GM12878 (cell line): ENCODE results near the gene NDRG4. TPM values are rescaled to one million over a fixed set of nuclear protein-coding genes. Genes with fewer than 3 reads are reported as not detected.

Source experiments
- ATAC-seq: fragments of 200-7000 bp; cut with Tn5 transposase; 3 replicates; pipeline ENCODE4 v1.9.1; 2020; ENCODE audit warnings: mild to moderate bottlenecking, moderate library complexity
- BruUV-seq: library from RNA; stranded (reverse); fragments of 400-500 nt; replicated peaks from 2 replicates; lab custom pipeline; 2021; lab: Mats Ljungman, UMichigan
- CTCF ChIA-PET: fragments of 300-600 bp; sonication (Branson Sonifier 250); formaldehyde crosslinking; extraction: SDS; loops from one replicate; lab custom pipeline; 2021; ENCODE audit warnings: inconsistent platforms; lab: Yijun Ruan, JAX
- POLR2A ChIA-PET: fragments of 350-600 bp; formaldehyde crosslinking; extraction: SDS; loops from one replicate; lab custom pipeline; 2021; ENCODE audit warnings: inconsistent platforms; lab: Charles Lee
- RAD21 ChIA-PET: fragments of 300-600 bp; sonication (Branson Sonifier 250); formaldehyde crosslinking; loops from one replicate; lab custom pipeline; 2023; ENCODE audit warnings: antibody characterized with exemption; ENCODE audit not compliant: unreplicated experiment; lab: Charles Lee
- SMC1A ChIA-PET: fragments of 300-600 bp; sonication (Branson Sonifier 250); formaldehyde crosslinking; loops from one replicate; lab custom pipeline; 2023; ENCODE audit not compliant: unreplicated experiment, uncharacterized antibody; lab: Charles Lee
- DNase-seq: peaks from one replicate; pipeline ENCODE4 v3.0.0-alpha.2; 2011; ENCODE audit warnings: low read depth, low spot score
- FAIRE-seq: peaks from 3 replicates; lab custom pipeline; 2011; peaks lifted over from hg19 to GRCh38; lab: Jason Lieb, UNC
- H2AFZ ChIP-seq: 2 replicates; pipeline ENCODE4 v1.6.0; 2011; ENCODE audit warnings: low read depth, low read length, control low read depth; ENCODE audit not compliant: control insufficient read depth
- H3K27ac ChIP-seq: 2 replicates; pipeline ENCODE4 v1.5.1; 2011; ENCODE audit warnings: control low read depth; ENCODE audit not compliant: control insufficient read depth, insufficient read depth
- H3K27me3 ChIP-seq, 2 experiments: replicated peaks in 1 of 2; 2 replicates each; pipeline versions ENCODE4 v1.6.0 to v1.6.1; 2011; ENCODE audit warnings: low read length in 1 of 2; ENCODE audit not compliant: control insufficient read depth in 2 of 2, insufficient read depth in 2 of 2
- H3K36me3 ChIP-seq, 2 experiments: 2 replicates each; pipeline ENCODE4 v1.5.1; 2011; ENCODE audit warnings: low read length in 1 of 2; ENCODE audit not compliant: control insufficient read depth in 2 of 2, insufficient read depth in 2 of 2
- H3K4me1 ChIP-seq: 2 replicates; pipeline ENCODE4 v1.6.1; 2011; ENCODE audit warnings: mild to moderate bottlenecking, low read length, moderate library complexity, mixed read lengths; ENCODE audit not compliant: control insufficient read depth, insufficient read depth
- H3K4me2 ChIP-seq: 2 replicates; pipeline ENCODE4 v1.6.0; 2011; ENCODE audit warnings: control low read depth; ENCODE audit not compliant: control insufficient read depth, insufficient read depth
- H3K4me3 ChIP-seq: fragments of 200-600 bp; sonication (generic); 2 replicates; pipeline ENCODE4 v1.5.1; 2016
- H3K79me2 ChIP-seq: 2 replicates; pipeline ENCODE4 v1.6.0; 2011; ENCODE audit warnings: low read length; ENCODE audit not compliant: control insufficient read depth, insufficient read depth
- H3K9ac ChIP-seq: 2 replicates; pipeline ENCODE4 v1.8.0; 2011; ENCODE audit warnings: low read length, control low read depth, mixed read lengths; ENCODE audit not compliant: control insufficient read depth, insufficient read depth
- H3K9me3 ChIP-seq: replicated peaks from 3 replicates; pipeline ENCODE4 v1.5.1; 2011; ENCODE audit warnings: mild to moderate bottlenecking, low read length; ENCODE audit not compliant: control insufficient read depth, insufficient read depth
- H4K20me1 ChIP-seq: 2 replicates; pipeline ENCODE4 v1.6.0; 2011; ENCODE audit not compliant: control insufficient read depth, insufficient read depth
- BACH1 ChIP-seq: fragments of 450-650 bp; IDR thresholded peaks from 2 replicates; pipeline ENCODE4 v1.6.1; 2017; ENCODE audit warnings: mild to moderate bottlenecking, borderline replicate concordance
- BCLAF1 ChIP-seq: fragments of 450-650 bp; IDR thresholded peaks from 2 replicates; pipeline ENCODE4 v1.6.1; 2017; ENCODE audit warnings: antibody characterized with exemption, mild to moderate bottlenecking, moderate library complexity
- HDGF ChIP-seq: fragments of 450-650 bp; IDR thresholded peaks from 2 replicates; pipeline ENCODE4 v1.6.1; 2016; ENCODE audit warnings: antibody characterized with exemption
- JUNB ChIP-seq: IDR thresholded peaks from 2 replicates; pipeline ENCODE4 v1.6.1; 2016; ENCODE audit warnings: antibody characterized with exemption, mild to moderate bottlenecking
- KAT2A ChIP-seq: conservative IDR thresholded peaks from 2 replicates; pipeline ENCODE4 v1.6.1; 2011; ENCODE audit warnings: low read depth, low read length; ENCODE audit not compliant: control insufficient read depth
- MXI1 ChIP-seq: fragments of 150-350 bp; IDR thresholded peaks from 2 replicates; pipeline ENCODE4 v1.6.1; 2011; ENCODE audit warnings: low read depth, mild to moderate bottlenecking, inconsistent platforms, low read length, improper control_type of control experiment
- NFXL1 ChIP-seq: fragments of 450-650 bp; IDR thresholded peaks from 2 replicates; pipeline ENCODE4 v1.6.1; 2017; ENCODE audit warnings: antibody characterized with exemption, mild to moderate bottlenecking, borderline replicate concordance
- PBX3 ChIP-seq: IDR thresholded peaks from 2 replicates; pipeline ENCODE4 v1.6.1; 2011; ENCODE audit warnings: mild to moderate bottlenecking, low read depth, low read length, moderate library complexity; ENCODE audit not compliant: insufficient replicate concordance
- STAT1 ChIP-seq: fragments of 450-650 bp; conservative IDR thresholded peaks from 2 replicates; pipeline ENCODE4 v1.6.1; 2014; ENCODE audit warnings: antibody characterized with exemption, mild to moderate bottlenecking
- TCF12 ChIP-seq: IDR thresholded peaks from 2 replicates; pipeline ENCODE4 v1.6.1; 2011; ENCODE audit warnings: low read depth, mild to moderate bottlenecking, low read length
- TCF3 ChIP-seq: IDR thresholded peaks from 2 replicates; pipeline ENCODE4 v1.6.1; 2012; ENCODE audit warnings: low read depth, mild to moderate bottlenecking, low read length, borderline replicate concordance; ENCODE audit not compliant: insufficient read depth
- ZBTB33 ChIP-seq: fragments of 450-650 bp; IDR thresholded peaks from 2 replicates; pipeline ENCODE4 v1.6.1; 2017; ENCODE audit warnings: mild to moderate bottlenecking
- ZBTB40 ChIP-seq: fragments of 450-650 bp; IDR thresholded peaks from 2 replicates; pipeline ENCODE4 v1.6.1; 2016; ENCODE audit warnings: mild to moderate bottlenecking, moderate library complexity, borderline replicate concordance
- WGBS: methylation state at CpG from one replicate; pipeline ENCODE4 v1.1.6; 2016; ENCODE audit warnings: low lambda C conversion rate; ENCODE audit not compliant: insufficient replicate concordance, insufficient coverage; ENCODE audit errors: missing lambda C conversion rate; 5-methylcytosine and 5-hydroxymethylcytosine counted together
- in situ Hi-C: fragments of 300-500 bp; cut with MboI; formaldehyde crosslinking; loops from 9 replicates; pipeline ENCODE4 v1.14.3; 2018; ENCODE audit warnings: mixed read lengths
- intact Hi-C: fragments of 100-400 bp; cut with micrococcal nuclease; formaldehyde crosslinking; loops from one replicate; pipeline ENCODE4 v1.14.2; 2022; ENCODE audit not compliant: unreplicated experiment
- polyA plus RNA-seq, 11 experiments: library from polyadenylated mRNA; depleted of rRNA in 4 of 11; unstranded in 6 of 11; stranded (reverse) in 5 of 11; fragments of >200 nt; fragmentation: Nextera tagmentation in 4 of 11; fragmentation: Illumina TruSeq in 1 of 11; extraction: Ambion mirVana in 4 of 11; extraction: Trizol in 1 of 11; gene quantifications; 1 replicate in 1 of 11; 2 replicates in 10 of 11; pipeline versions ENCODE4 v1.2.1 to v1.2.3, GENCODE V29; 2011 to 2016; ENCODE audit warnings: inconsistent platforms in 2 of 11, missing spikeins in 2 of 11, low read depth in 1 of 11
- total RNA-seq, 4 experiments: library from RNA; depleted of rRNA in 3 of 4; stranded (reverse); fragments of >200 nt in 3 of 4; fragmentation: Illumina TruSeq in 1 of 4; extraction: Trizol in 1 of 4; gene quantifications; 2 replicates each; pipeline versions ENCODE4 v1.2.1 to v1.2.3, GENCODE V29; 2013 to 2021

NDRG4 gene
- total and polyA plus RNA-seq, 10 of the 15 experiments (the other 5 are each of a cell fraction or from before 2014, with no cell fraction given), result 0.33 to 3.8 (median 2.5) TPM

GRCh38 chr16:58466396-58466795, 33.5 kb upstream of the NDRG4 start:
- Histone ChIP-seq H4K20me1 (no peaks in the 10 kb centered on the region), H3K4me3 (no peak overlapping the region), H3K9me3 (no peaks in the 10 kb centered on the region), H3K79me2 (no peaks in the 10 kb centered on the region), H3K4me1 (no peaks in the 10 kb centered on the region), H3K27me3 (peaks cover 8 to 10% of the 10 kb centered on the region in 2 experiments; a peak in 3 of 4 replicates), H3K27ac (no peak overlapping the region), H3K36me3 (no peaks in the 10 kb centered on the region), H3K9ac (no peak overlapping the region), H3K4me2 (no peak overlapping the region), H2AFZ (no peak overlapping the region)
- in situ Hi-C loops (no loop called here), intact Hi-C loops (no loop called here)
- CTCF ChIA-PET, result no interaction called here
- FAIRE-seq, result no peak
- no TSS peak for BruUV-seq
- POLR2A ChIA-PET, result interaction anchor here (0.6 kb wide), 1 partner anchor 167 kb away, joined by 8 read pairs; no protein-coding TSS in a partner anchor
- 22% methylated on average over 3 of the region's 3 CpGs for WGBS
- SMC1A ChIA-PET, result no interaction called here
- no peak for ATAC-seq
- no peak for DNase-seq
- RAD21 ChIA-PET, result no interaction called here
- TF ChIP-seq HDGF, result no peak
- TF ChIP-seq BCLAF1, result no peak
- TF ChIP-seq ZBTB40, result no peak
- no peak for TF ChIP-seq JUNB
- no peak for TF ChIP-seq NFXL1
- no peak for TF ChIP-seq BACH1
- no peak for TF ChIP-seq STAT1
- TF ChIP-seq TCF3, result no peak
- no peak for TF ChIP-seq MXI1
- no peak for TF ChIP-seq TCF12
- no peak for TF ChIP-seq ZBTB33
- TF ChIP-seq KAT2A, result no peak
- no peak for TF ChIP-seq PBX3
